Right lobe of liver (tissue), 4 donors: ENCODE measurements around the gene CCNB1IP1.

Experiments used
- POLR2A ChIP-seq: fragments of 450-650 bp; IDR thresholded peaks from one replicate; pipeline ENCODE4 v1.6.1; 2017; ENCODE audit warnings: antibody characterized with exemption, mild to moderate bottlenecking
- TF ChIP-seq, protein P1 (sequence below), 4 donors: fragments of 200-600 bp in 3 of 4; fragments of 450-650 bp in 1 of 4; IDR thresholded peaks; one replicate each; pipeline versions ENCODE4 v1.5.1 to v1.8.0; 2016 to 2022; ENCODE audit warnings: antibody characterized with exemption in 4 of 4, mild to moderate bottlenecking in 2 of 4
- donor health status: DM: no; HTN: no; CAD: no.
- donor health status: DM: no; HTN: no; CAD: no.
- donor health status: DM: no; HTN: yes; CAD: no.

GRCh38 chr14:20306079-20306423 lies 27.0 kb downstream of the CCNB1IP1 start:
- TF ChIP-seq, protein P1, sequence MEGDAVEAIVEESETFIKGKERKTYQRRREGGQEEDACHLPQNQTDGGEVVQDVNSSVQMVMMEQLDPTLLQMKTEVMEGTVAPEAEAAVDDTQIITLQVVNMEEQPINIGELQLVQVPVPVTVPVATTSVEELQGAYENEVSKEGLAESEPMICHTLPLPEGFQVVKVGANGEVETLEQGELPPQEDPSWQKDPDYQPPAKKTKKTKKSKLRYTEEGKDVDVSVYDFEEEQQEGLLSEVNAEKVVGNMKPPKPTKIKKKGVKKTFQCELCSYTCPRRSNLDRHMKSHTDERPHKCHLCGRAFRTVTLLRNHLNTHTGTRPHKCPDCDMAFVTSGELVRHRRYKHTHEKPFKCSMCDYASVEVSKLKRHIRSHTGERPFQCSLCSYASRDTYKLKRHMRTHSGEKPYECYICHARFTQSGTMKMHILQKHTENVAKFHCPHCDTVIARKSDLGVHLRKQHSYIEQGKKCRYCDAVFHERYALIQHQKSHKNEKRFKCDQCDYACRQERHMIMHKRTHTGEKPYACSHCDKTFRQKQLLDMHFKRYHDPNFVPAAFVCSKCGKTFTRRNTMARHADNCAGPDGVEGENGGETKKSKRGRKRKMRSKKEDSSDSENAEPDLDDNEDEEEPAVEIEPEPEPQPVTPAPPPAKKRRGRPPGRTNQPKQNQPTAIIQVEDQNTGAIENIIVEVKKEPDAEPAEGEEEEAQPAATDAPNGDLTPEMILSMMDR (IDR thresholded peaks at IDR 0.05): no peak
- no peak for TF ChIP-seq POLR2A
